Gastrocnemius medialis (tissue), 4 donors: ENCODE measurements around the gene SLC38A9. TPM values are rescaled to one million over a fixed set of nuclear protein-coding genes. Genes with fewer than 3 reads are reported as not detected.
"Not testable (repeated sequence)": the region's sequence is repeated elsewhere in the genome, so short reads cannot be mapped to it uniquely, and the experiment has no call there.

Source experiments
- ATAC-seq, 2 donors: fragments of 150-250 bp; one replicate each; pipeline ENCODE4 v1.9.1; 2016
- DNase-seq, 2 donors: peaks; one replicate each; pipeline ENCODE4 v3.0.0-alpha.2; 2019
- H3K27ac ChIP-seq, 4 donors: fragments of 200-600 bp; sonication (generic); 1 replicate in 1 of 4; 2 replicates in 3 of 4; pipeline ENCODE4 v1.5.1; 2016 to 2018; ENCODE audit warnings: mild to moderate bottlenecking in 2 of 4, moderate library complexity in 1 of 4
- H3K27me3 ChIP-seq, 3 donors: fragments of 200-600 bp; sonication (generic) in 2 of 3; 1 replicate in 1 of 3; 2 replicates in 2 of 3; pipeline versions ENCODE4 v1.5.1 to v1.6.0; 2016 to 2019; ENCODE audit warnings: mild to moderate bottlenecking in 1 of 3, moderate library complexity in 1 of 3
- H3K36me3 ChIP-seq, 2 donors: fragments of 200-600 bp; sonication (generic) in 1 of 2; one replicate each; pipeline ENCODE4 v1.5.1; 2017 to 2018
- H3K4me1 ChIP-seq, 2 donors: fragments of 200-600 bp; sonication (generic) in 1 of 2; one replicate each; pipeline ENCODE4 v1.5.1; 2016 to 2017; ENCODE audit warnings: mild to moderate bottlenecking in 2 of 2
- H3K4me3 ChIP-seq, 4 donors: fragments of 200-600 bp; sonication (generic) in 3 of 4; 1 replicate in 1 of 4; 2 replicates in 3 of 4; pipeline ENCODE4 v1.5.1; 2016 to 2019; ENCODE audit warnings: mild to moderate bottlenecking in 2 of 4
- H3K9me3 ChIP-seq, 3 donors: fragments of 200-600 bp; sonication (generic) in 2 of 3; 1 replicate in 1 of 3; 2 replicates in 2 of 3; pipeline ENCODE4 v1.5.1; 2016 to 2019
- POLR2A ChIP-seq, 2 donors: fragments of 450-650 bp; IDR thresholded peaks; one replicate each; pipeline ENCODE4 v1.6.1; 2017; ENCODE audit warnings: antibody characterized with exemption in 2 of 2, mild to moderate bottlenecking in 2 of 2, moderate library complexity in 2 of 2
- in situ Hi-C, 4 donors: fragments of 200-750 bp; cut with MboI; loops; one replicate each; pipeline versions ENCODE4 v1.15.0 to v1.8.0; 2017; ENCODE audit warnings: low sequenced_read_pairs in 4 of 4
- intact Hi-C: fragments of 100-400 bp; cut with DNase I; formaldehyde crosslinking; loops from one replicate; pipeline ENCODE4 v1.15.1; 2023; ENCODE audit warnings: low total_unique reads
- total RNA-seq, 4 donors: library from RNA; depleted of rRNA; stranded (reverse); fragments of >200 nt; gene quantifications; one replicate each; pipeline versions ENCODE4 v1.1.0 to v1.2.3, GENCODE V29; 2016
- TF ChIP-seq, protein P1 (sequence below), 5 experiments: fragments of 450-650 bp in 3 of 5; fragments of 200-600 bp in 2 of 5; sonication (generic) in 2 of 5; IDR thresholded peaks in 4 of 5; conservative IDR thresholded peaks in 1 of 5; 1 replicate in 4 of 5; 2 replicates in 1 of 5; pipeline ENCODE4 v1.5.1; 2016 to 2019; ENCODE audit warnings: antibody characterized with exemption in 5 of 5, mild to moderate bottlenecking in 3 of 5, moderate library complexity in 3 of 5

The SLC38A9 gene
- total RNA-seq, 4 donors from 2014 or later, result 5.4 to 11.9 (median 10.2) TPM

DNA sequence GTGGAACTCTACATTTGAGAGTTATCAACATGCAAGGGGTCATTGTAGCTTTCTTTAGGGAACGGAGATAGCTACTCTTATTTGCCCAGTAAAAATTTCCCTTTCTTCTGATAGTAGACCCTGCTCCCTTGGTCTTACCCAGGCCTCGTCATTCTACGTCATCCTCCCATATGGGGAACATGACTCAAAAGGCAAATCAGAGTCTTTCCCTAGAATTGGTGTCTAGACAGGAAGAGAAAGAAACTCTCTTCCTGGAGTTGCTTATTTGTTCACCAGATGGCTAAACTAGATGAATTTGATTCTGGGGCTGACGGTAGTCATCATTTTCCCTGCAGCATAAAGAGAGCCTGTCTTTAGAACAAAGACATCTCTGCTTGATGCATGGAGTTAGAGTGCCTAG lies 12.2 kb upstream of the SLC38A9 start:
- TF ChIP-seq POLR2A (IDR thresholded peaks at IDR 0.05), result no peak
- TF ChIP-seq, protein P1, sequence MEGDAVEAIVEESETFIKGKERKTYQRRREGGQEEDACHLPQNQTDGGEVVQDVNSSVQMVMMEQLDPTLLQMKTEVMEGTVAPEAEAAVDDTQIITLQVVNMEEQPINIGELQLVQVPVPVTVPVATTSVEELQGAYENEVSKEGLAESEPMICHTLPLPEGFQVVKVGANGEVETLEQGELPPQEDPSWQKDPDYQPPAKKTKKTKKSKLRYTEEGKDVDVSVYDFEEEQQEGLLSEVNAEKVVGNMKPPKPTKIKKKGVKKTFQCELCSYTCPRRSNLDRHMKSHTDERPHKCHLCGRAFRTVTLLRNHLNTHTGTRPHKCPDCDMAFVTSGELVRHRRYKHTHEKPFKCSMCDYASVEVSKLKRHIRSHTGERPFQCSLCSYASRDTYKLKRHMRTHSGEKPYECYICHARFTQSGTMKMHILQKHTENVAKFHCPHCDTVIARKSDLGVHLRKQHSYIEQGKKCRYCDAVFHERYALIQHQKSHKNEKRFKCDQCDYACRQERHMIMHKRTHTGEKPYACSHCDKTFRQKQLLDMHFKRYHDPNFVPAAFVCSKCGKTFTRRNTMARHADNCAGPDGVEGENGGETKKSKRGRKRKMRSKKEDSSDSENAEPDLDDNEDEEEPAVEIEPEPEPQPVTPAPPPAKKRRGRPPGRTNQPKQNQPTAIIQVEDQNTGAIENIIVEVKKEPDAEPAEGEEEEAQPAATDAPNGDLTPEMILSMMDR (IDR thresholded peaks at IDR 0.05 in 4 of 5, conservative IDR thresholded peaks at IDR 0.05 in 1 of 5), result no peak
- ATAC-seq, result no peak
- no peaks in the 10 kb centered on the region for H3K4me1 ChIP-seq
- H3K27me3 ChIP-seq, result no peaks in the 10 kb centered on the region
- in situ Hi-C loops (loop anchor here in 1 of 4 donors (25.0 kb wide), 1 partner anchor 562 kb away; the partner anchor contains the start of genes CDC20B and GPX8), intact Hi-C loops (no loop called here)
- no peak overlapping the region for H3K27ac ChIP-seq
- no peak overlapping the region for H3K4me3 ChIP-seq
- DNase-seq, result no peak
- no peaks in the 10 kb centered on the region for H3K36me3 ChIP-seq
- no peaks in the 10 kb centered on the region for H3K9me3 ChIP-seq

- in situ Hi-C loops (loop anchor here in 1 of 4 donors (25.0 kb wide), 1 partner anchor 558 kb away; the partner anchor contains the start of genes CDC20B and GPX8), intact Hi-C loops (no loop called here)
- H3K27ac ChIP-seq, result no peak overlapping the region
- H3K4me3 ChIP-seq, result no peak overlapping the region
- DNase-seq, result no peak
- no peaks in the 10 kb centered on the region for H3K9me3 ChIP-seq
- H3K36me3 ChIP-seq, result no peaks in the 10 kb centered on the region
- H3K4me1 ChIP-seq, result no peaks in the 10 kb centered on the region
- ATAC-seq, result no peak
- TF ChIP-seq, protein P1 (IDR thresholded peaks at IDR 0.05 in 4 of 5, conservative IDR thresholded peaks at IDR 0.05 in 1 of 5), result no peak
- TF ChIP-seq POLR2A (IDR thresholded peaks at IDR 0.05), result no peak
- H3K27me3 ChIP-seq, result no peaks in the 10 kb centered on the region
Measured at GRCh38 chr5:55720188-55720703, 8.1 kb upstream of the SLC38A9 start.

- H3K4me3 ChIP-seq, DNase-seq, H3K9me3 ChIP-seq, ATAC-seq, H3K4me1 ChIP-seq, H3K36me3 ChIP-seq, H3K27ac ChIP-seq, intact Hi-C loops, H3K27me3 ChIP-seq: not testable (repeated sequence)
- in situ Hi-C loops, result loop anchor here in 1 of 4 donors (25.0 kb wide), 1 partner anchor 557 kb away; the partner anchor contains the start of genes CDC20B and GPX8
Measured at GRCh38 chr5:55719026-55719425, 6.9 kb upstream of the SLC38A9 start.

DNA sequence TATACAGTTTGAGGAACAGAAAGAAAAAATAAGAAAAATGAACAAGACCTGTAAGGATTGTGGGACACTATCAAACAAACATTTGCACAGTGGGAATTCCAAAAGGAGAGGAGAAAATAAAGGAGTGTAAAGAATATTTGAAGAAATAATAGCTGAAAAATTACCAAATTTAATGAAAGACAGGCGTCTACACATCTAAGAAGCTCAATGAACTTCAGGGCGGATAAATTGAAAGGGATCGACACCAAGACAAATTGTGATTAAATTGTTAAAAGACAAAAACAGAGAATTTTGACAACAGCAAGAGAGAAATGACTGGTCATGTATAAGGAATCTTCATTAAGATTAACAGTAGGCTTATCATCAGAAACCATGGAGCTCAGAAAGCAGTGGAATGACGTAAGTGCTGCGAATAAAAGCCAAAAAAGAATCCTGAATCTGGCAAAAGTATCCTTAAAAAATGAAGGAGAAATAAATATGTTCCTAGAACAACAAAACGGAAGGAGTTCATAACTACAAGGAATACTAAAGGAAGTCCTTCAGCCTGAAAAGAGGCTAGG lies 3.5 kb upstream of the SLC38A9 start:
- Histone ChIP-seq H3K36me3 (no peaks in the 10 kb centered on the region), H3K27me3 (no peaks in the 10 kb centered on the region), H3K4me3 (no peak overlapping the region), H3K4me1 (peaks cover 5 to 8% of the 10 kb centered on the region in 2 donors), H3K27ac (no peak overlapping the region), H3K9me3 (no peaks in the 10 kb centered on the region)
- TF ChIP-seq, protein P1 (IDR thresholded peaks at IDR 0.05 in 4 of 5, conservative IDR thresholded peaks at IDR 0.05 in 1 of 5), result no peak
- TF ChIP-seq POLR2A (IDR thresholded peaks at IDR 0.05), result no peak
- ATAC-seq (no peak), DNase-seq (no peak)
- in situ Hi-C loops (loop anchor here in 1 of 4 donors (25.0 kb wide), 1 partner anchor 553 kb away; the partner anchor contains the start of genes CDC20B and GPX8), intact Hi-C loops (no loop called here)

- no peaks in the 10 kb centered on the region for H3K27me3 ChIP-seq
- intact Hi-C loops, result no loop called here
Measured at GRCh38 chr5:55714749-55715148, 2.6 kb upstream of the SLC38A9 start.

More at GRCh38 chr5:55714749-55715148, 2.6 kb upstream of the SLC38A9 start:
- no peak for ATAC-seq
- no peaks in the 10 kb centered on the region for H3K9me3 ChIP-seq
- H3K36me3 ChIP-seq, result no peaks in the 10 kb centered on the region
- H3K27ac ChIP-seq, result no peak overlapping the region
- H3K4me1 ChIP-seq, result peaks cover 5 to 8% of the 10 kb centered on the region in 2 donors
- in situ Hi-C loops, result loop anchor here in 1 of 4 donors (25.0 kb wide), 1 partner anchor 552 kb away; the partner anchor contains the start of genes CDC20B and GPX8
- H3K4me3 ChIP-seq, result no peak overlapping the region
- TF ChIP-seq, protein P1 (IDR thresholded peaks at IDR 0.05 in 4 of 5, conservative IDR thresholded peaks at IDR 0.05 in 1 of 5), result no peak
- no peak for TF ChIP-seq POLR2A (IDR thresholded peaks at IDR 0.05)
- DNase-seq, result no peak
